SH-SY5Y (cell line): ENCODE data around the gene ELK3.

Experiments used
- GATA2 ChIP-seq: IDR thresholded peaks from 2 replicates; pipeline ENCODE4 v1.6.1; 2011; ENCODE audit warnings: mild to moderate bottlenecking, low read depth, low read length
- GATA3 ChIP-seq: IDR thresholded peaks from 2 replicates; pipeline ENCODE4 v1.6.1; 2011; ENCODE audit warnings: low read depth, mild to moderate bottlenecking, low read length, moderate library complexity

Gene ELK3

DNA sequence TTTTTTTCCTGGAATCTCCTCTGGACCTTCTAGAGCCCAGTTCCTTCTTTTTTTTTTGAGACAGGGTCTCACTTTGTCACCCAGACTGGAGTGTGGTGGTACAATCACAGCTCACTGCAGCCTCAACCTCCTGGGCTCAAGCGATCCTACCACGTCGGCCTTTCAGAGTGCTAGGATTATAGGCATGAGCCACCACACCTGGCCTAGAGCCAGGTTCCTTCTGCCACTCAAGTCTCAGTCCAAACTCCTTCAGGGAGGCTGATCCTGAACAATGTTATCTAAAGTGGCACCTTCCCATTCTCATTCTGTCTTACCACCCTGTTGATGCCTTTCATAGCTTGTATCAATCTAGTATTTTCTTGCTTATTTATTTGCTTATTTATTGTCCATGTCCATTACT lies 22.3 kb upstream of the ELK3 start:
- TF ChIP-seq GATA2 = no peak
- TF ChIP-seq GATA3 = no peak

DNA sequence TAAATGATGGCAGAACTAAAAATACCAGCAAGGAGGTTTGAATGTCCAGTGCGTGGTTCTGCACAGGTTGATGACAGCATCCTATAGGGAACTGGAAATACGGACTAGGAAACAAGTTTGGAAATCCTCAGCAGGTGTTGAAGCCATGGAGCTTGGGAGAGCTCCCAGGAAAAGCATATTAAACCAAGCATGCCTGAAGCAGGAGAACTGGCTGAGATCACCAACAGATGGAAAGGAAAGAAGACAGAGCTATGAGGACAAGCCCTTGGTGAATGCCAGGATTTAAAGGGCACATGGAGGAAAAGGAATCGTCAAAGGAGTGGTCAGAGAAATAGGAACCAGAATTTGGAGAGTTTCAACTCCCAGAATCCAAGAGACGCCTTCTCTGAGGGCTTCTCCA lies 21.2 kb upstream of the ELK3 start:
- TF ChIP-seq GATA2 (no peak), GATA3 (no peak)

DNA sequence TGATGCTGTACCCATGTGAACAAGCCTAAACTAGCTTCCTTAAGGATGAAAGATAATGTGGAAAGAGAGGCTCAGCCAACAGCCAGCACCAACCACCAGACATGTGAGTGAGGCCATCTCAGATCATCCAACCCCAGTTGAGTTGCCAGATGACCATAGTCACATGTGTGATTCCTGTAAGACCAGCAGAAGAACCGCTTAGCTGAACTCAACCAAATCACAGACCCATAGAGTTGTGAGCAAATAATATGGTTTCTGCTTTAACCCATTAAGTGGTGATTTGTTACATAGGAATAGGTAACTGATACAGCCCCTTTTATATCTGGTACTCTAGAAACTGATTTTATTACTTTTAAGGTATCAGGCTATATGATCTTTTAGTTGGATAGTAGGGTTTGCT lies 17.6 kb upstream of the ELK3 start:
- TF ChIP-seq GATA3 = no peak

DNA sequence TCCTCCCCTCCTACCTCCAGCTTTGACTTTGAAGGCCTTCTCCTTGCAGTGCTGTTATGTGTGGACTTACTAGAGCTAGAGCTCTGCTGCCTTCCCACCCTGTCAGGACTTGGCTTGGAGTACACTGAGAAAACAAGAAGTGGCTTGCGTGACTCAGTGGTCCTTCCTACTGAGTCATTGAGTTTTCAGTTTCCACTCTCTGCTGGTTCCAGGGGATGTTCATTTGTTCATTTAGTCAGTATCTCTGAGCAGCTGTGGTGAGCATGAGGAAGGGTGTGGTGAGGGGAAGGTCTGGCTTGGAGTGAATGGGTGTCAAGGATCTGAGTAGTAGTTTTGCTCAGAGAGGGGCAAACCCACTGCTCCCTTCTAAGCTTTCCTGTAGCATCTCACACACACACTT lies 17.2 kb upstream of the ELK3 start:
- TF ChIP-seq GATA3 (no peak), GATA2 (no peak)

DNA sequence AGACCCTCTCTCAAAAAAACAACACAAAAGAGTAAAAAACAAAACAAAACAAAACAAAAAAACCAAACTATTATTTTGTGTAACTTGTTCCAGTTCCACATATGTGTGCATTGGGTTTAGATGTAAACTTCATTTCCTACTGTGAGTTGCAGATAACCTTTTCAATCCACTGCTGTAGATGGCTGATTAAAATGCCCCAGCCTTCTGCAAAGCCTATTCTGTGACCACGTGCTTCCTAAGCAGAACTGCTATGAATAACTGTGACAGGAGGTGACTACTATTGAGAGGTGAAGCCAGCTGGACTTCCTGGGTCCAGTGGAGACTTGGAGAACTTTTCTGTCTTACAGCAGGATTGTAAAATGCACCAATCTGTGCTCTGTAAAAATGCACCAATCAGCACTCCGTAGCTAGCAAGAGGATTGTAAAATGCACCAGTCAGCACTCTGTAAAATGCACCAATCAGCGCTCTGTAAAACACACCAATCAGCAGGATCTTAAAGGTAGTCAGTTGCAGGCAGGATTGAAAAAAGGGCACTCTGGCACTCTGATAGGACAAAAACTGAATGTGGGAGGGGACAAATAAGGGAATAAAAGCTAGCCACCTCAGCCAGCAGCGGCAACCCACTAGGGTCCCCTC lies 10.3 kb upstream of the ELK3 start:
- TF ChIP-seq GATA2 (no peak), GATA3 (no peak)

DNA sequence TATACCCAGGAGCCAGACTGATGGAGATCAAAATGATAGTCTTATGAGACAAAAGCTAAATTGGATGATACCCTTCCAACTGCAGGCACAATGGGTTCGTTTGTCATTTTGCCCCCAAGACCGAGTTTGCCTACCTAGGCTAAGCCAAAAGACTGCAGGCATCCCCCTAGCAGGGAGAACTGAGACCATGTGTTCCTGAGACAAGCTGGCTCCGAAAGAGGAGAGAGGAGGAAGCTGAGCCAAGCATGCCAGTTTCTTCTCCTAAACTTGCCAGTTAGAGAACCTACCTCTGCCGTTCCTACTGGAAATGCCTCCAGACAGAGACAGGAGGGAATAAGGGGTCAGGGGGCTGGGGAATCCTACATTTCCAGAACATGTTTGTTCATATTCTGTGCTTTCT lies 8.3 kb upstream of the ELK3 start:
- TF ChIP-seq GATA2 (no peak), GATA3 (no peak)

DNA sequence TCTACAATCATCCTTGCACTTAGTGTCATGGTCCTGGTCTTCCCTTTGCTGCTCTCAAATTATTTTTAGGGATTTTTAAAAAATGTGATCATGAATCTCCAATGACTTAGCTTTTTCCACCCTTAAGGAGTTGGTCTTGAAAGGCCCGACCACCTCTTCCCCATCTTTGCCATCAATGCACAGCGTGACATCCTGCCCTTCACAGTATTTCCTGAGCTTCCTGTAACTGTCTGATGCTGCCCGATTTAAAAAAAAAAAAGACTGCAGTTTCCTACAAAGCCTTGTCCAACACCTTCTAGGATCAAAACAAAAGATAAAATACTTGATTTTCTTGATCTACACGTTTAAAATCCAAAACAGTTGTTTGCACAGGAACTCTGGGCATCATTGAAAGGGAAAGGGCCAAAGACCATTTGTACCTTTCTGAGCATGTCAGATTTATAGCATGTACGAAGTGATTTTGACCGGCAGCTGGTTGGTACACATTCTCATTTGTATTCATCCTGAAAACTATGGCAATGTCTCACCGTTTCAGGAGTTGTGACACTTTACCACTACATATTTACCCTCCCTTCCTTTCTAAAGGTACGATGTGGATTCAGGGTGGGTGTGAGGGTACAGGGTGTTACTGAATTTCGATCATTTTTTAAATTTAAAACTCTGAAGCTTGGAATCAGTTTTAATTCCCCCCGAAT lies 7.4 kb upstream of the ELK3 start:
- TF ChIP-seq GATA2 (no peak), GATA3 (no peak)

DNA sequence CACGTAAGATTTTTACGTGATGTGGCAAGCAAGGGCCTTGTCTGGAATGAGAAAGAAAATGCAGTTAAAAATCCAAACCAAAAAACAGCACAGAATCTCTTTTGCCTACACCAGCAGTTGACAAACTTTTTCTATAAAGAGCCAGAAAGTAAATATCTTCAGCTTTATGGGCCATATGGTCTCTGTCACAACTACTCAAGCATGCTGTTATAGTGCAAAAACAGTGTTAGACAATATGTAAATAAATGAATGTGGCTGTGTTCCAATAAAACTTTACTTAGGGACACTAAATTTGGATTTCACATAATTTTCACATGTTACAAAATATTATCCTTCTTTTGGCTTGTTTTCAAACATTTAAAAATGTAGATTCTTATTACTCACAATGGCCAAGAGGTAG lies 6.2 kb upstream of the ELK3 start:
- TF ChIP-seq GATA3 (no peak), GATA2 (no peak)

DNA sequence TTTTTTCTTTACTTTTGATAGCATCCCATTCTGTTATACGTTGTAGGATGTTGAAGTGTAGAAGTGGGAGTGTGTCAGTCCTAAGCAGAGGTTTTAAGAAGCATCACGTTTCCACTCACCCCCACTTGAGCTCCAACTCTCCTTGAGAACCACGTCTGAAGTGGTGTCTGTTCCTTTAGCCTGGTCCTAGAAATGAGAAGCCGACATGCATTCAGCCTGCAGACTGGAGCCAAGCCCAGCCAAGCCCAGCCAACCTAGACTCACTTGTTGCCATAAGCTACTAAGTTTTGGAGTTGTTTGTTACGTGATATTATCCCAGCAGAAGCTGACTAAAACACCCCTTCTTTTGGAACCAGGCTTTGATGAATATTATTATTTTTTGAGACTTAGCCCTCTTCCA lies 4.4 kb upstream of the ELK3 start:
- no peak for TF ChIP-seq GATA2
- no peak for TF ChIP-seq GATA3

DNA sequence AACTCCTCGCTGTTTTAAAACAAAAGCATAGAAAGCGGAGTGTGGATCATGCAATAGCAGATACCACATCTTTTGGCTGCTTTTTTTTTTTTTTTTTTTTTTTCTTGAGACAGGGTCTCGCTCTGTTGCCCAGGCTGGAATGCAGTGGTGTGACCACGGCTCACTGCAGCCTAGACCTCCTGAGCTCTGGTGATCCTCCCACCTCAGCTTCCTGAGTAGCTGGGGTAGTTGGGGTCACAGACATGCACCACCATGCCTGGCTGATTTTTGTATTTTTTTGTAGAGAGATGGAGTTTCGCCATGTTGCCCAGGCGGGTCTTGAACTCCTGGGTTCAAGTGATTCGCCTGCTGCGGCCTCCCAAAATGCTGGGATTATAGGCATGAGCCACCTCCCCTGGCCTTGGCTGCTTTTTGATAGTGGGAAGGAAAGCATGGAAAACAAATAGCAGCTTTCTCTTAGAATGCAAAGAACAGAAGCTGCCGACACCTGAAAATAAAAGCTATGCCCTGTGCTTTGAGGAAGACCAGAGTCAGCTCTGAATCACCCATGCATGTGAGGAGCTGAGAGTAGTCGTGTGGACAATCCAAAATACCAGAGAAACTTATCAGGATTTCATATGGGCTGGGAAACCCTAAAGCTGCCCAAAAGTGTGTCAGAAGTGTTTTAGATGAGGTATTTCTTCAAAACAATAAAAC lies 3.6 kb upstream of the ELK3 start:
- TF ChIP-seq GATA2 (no peak), GATA3 (no peak)

DNA sequence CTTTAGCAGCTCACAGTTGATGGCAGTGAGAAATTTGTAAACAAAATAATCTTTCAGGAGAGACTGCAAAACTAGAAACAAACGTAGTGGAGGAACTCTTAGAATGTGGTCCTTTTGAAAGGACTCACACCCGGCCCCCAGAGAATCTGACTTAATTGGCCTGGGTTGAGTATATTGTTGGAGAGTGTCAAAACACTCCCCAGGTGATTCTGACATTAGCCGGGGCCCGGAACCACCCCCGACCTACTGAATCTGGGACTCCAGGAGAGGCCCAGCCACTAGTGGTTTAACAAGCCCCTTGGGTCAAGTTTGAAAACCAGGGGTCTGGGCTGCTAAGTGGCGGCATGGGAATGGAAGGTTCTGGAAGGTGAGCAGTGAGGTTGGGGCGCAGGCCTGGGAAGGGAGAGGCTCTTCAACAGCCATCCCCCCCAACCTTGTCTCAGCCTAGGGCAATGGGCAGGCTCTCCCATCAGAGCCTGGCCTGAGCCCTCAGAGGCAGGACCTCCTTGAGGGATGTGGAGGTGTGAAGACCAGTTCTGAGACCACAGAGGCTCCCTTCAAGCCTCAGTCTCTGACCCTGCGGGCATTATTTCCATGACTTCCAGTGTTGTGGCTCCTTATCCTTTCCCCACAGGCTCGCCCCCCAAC lies 1.1 kb upstream of the ELK3 start:
- TF ChIP-seq GATA3 = no peak
- no peak for TF ChIP-seq GATA2

DNA sequence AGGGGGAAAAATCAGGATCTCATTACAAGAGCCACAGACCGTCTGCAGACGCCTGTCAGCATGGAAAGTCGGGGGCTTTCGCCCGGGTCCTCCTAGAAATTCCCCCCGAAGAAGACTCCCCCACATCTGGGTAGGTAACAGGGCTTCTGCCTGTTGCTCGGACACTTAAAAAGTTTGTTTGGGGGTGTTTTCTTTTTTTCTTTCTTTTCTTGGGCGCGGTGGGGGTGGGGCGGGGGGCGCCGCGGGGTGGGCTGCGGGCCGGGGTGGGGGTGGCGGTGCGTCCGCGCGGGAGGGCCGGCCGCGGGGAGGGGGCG lies 358 bp downstream of the ELK3 start:
- TF ChIP-seq GATA3 = no peak
- TF ChIP-seq GATA2 = no peak

DNA sequence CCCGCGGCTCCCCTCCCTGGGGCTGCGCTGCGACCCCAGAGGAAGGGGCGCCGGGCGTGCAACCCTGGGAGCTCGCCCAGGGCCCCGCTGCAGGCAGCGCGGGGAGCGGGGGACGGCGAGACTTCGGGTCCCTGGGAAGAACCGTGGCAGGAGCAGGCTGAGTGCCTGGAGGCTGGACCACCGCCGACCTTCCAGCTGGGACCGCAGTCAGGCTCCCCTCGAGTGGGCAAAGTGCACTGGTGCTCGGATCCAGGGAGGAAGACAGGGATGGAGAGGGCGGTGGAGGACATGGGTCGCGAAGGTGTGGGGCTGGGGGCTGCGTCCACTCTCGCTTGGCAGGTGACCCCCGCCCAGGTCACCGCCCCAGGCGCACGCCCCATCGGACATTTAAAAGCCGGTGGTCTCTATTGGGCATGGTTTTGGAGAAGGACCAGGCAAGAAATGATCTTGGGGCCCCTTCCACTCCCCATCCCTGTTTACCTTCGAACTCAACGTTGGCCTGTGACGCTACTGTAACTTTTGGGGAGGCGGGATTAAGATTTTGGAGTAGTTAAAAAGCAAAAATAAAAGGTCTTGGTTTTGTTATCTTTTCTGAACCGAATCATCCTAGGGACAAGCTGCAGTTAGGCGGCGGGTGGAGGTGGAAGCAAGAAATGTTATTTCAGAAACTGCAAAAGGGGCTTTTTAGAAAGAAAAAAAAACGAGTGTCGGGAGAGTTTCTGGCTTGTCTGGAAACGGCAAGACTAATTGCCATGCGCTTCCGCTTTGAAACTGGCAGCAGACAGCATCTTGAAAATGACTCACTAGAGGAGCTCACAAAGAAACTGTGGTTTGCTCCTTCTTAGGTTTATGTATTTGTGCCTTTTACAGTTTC lies 1.0 kb downstream of the ELK3 start:
- no peak for TF ChIP-seq GATA3
- no peak for TF ChIP-seq GATA2

DNA sequence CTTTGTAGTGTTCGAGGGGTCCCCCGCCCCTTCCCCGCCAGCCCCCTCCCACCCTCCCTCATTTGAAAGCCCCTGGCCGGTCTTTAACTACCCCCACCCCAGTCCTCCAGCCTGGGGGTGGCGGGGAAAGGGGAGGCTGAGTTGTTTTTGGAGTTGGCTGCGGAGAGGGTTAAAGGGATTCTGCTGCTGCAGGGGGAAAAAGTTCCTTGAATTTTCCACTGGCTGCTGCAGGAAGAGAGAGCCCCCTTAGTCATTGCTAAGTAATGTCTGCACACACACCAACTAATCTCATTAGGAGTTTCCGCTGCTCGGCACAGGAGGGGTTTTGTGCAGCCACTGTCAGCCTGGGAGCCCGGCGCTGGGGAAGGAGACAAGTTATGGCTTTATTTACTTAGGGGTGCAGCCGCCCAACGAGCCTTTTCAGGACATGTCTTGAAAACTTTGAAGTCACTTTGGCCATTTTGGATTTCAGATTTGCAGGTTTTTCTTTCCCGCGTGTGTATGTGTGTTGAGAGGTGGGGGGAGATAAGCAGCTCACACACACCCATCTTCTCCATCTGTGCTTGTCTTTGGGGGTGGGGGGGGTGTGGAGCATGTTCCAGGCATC lies 1.8 kb downstream of the ELK3 start:
- TF ChIP-seq GATA3 (no peak), GATA2 (no peak)

DNA sequence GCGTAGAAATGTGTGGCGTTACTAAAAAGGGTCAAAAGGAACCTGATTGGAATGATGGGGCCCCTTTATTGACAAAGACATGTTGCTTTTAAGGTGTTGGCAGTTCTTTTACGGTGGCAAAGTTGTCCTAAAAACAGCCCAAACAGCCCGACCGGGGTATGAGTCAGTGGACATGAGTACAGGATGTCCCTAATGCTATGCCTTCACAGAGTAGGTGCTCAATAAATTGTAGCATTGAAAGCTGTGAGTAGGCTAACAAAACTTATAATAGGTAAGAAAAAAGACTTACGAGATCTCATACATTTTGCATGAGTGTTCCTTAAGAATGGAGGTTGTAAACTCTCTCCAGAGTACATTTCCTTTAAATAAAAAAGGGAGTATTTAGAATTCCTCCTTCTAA lies 2.6 kb downstream of the ELK3 start:
- TF ChIP-seq GATA2 (no peak), GATA3 (no peak)
